A549 (cell line): Measurements from ENCODE around the gene R3HDM2. TPM values are rescaled to one million over a fixed set of nuclear protein-coding genes. Genes with fewer than 3 reads are reported as not detected.

Experiments
- ATAC-seq, 2 experiments: fragments of 200-7000 bp in 1 of 2; fragments of >200 bp in 1 of 2; cut with Nextera tagmentation in 1 of 2; cut with Tn5 transposase in 1 of 2; 3 replicates each; pipeline versions ENCODE4 v1.8.0 to v1.9.1; 2018 to 2020; ENCODE audit warnings: mild to moderate bottlenecking in 1 of 2, moderate library complexity in 1 of 2
- CTCF ChIA-PET: fragments of 300-600 bp; sonication (Branson Sonifier 250); formaldehyde crosslinking; extraction: SDS; loops from one replicate; lab custom pipeline; 2021; ENCODE audit warnings: antibody characterized with exemption, inconsistent platforms; lab: Yijun Ruan, JAX
- POLR2A ChIA-PET: fragments of 350-600 bp; formaldehyde crosslinking; extraction: SDS; loops from one replicate; lab custom pipeline; 2021; ENCODE audit warnings: antibody characterized with exemption, inconsistent platforms; lab: Yijun Ruan, JAX
- DNase-seq, 2 experiments: peaks; one replicate each; pipeline versions ENCODE4 v3.0.0 to v3.0.0-alpha.2; 2011 to 2016; ENCODE audit warnings: low read depth in 1 of 2, low spot score in 1 of 2
- FAIRE-seq: peaks from 2 replicates; lab custom pipeline; 2011; peaks lifted over from hg19 to GRCh38; lab: Jason Lieb, UNC
- H3K27ac ChIP-seq, 2 experiments: fragments of >200 bp; sonication (Bioruptor Twin); formaldehyde crosslinking; 3 replicates each; pipeline ENCODE4 v1.5.1; 2016 to 2017
- H3K4me1 ChIP-seq: fragments of >200 bp; sonication (Bioruptor Twin); formaldehyde crosslinking; 3 replicates; pipeline ENCODE4 v1.6.1; 2016
- H3K4me2 ChIP-seq: fragments of >200 bp; sonication (Bioruptor Twin); formaldehyde crosslinking; 3 replicates; pipeline ENCODE4 v1.6.1; 2016
- H3K4me3 ChIP-seq: fragments of >200 bp; sonication (Bioruptor Twin); formaldehyde crosslinking; 3 replicates; pipeline ENCODE4 v1.5.1; 2016
- H3K9me3 ChIP-seq: fragments of >200 bp; sonication (Bioruptor Twin); formaldehyde crosslinking; 3 replicates; pipeline ENCODE4 v1.6.1; 2016
- CBX2 ChIP-seq: fragments of 200-600 bp; sonication (generic); IDR thresholded peaks from 2 replicates; pipeline ENCODE4 v1.6.1; 2016; ENCODE audit warnings: low read depth, mild to moderate bottlenecking, borderline replicate concordance
- CEBPB ChIP-seq, 2 experiments: fragments of >200 bp in 1 of 2; sonication (Bioruptor Twin) in 1 of 2; formaldehyde crosslinking in 1 of 2; IDR thresholded peaks; 2 replicates each; pipeline ENCODE4 v1.6.1; 2012 to 2016
- EHMT2 ChIP-seq: fragments of 200-600 bp; sonication (generic); IDR thresholded peaks from 2 replicates; pipeline ENCODE4 v1.6.1; 2016; ENCODE audit warnings: antibody characterized with exemption, low read depth, mild to moderate bottlenecking, moderate library complexity
- ESRRA ChIP-seq: fragments of 150-350 bp; IDR thresholded peaks from 2 replicates; pipeline ENCODE4 v1.6.1; 2014; ENCODE audit warnings: mild to moderate bottlenecking, low read length, borderline replicate concordance
- FOSB ChIP-seq: fragments of 250-450 bp; sonication (Bioruptor Pico); IDR thresholded peaks from 2 replicates; pipeline ENCODE4 v1.5.0; 2020; ENCODE audit warnings: mild to moderate bottlenecking, moderate library complexity
- FOSL2 ChIP-seq, 2 experiments: fragments of 450-650 bp in 1 of 2; fragments of >200 bp in 1 of 2; sonication (Bioruptor Twin) in 1 of 2; formaldehyde crosslinking; IDR thresholded peaks; 2 replicates each; pipeline versions ENCODE4 v1.5.0 to v1.6.1; 2016 to 2020; ENCODE audit warnings: mild to moderate bottlenecking in 1 of 2, moderate library complexity in 1 of 2
- FOXS1 ChIP-seq: fragments of 250-450 bp; sonication (Bioruptor Pico); IDR thresholded peaks from 2 replicates; pipeline ENCODE4 v1.5.0; 2020; ENCODE audit warnings: mild to moderate bottlenecking, moderate library complexity
- GATA3 ChIP-seq: IDR thresholded peaks from 2 replicates; pipeline ENCODE4 v1.6.1; 2012; ENCODE audit warnings: borderline replicate concordance
- HDAC2 ChIP-seq: fragments of 200-600 bp; sonication (generic); IDR thresholded peaks from 2 replicates; pipeline ENCODE4 v1.6.1; 2016
- HES2 ChIP-seq: fragments of >200 bp; sonication (Bioruptor Twin); formaldehyde crosslinking; IDR thresholded peaks from 2 replicates; pipeline ENCODE4 v1.6.1; 2016
- HOXB5 ChIP-seq: fragments of 250-450 bp; sonication (Bioruptor Pico); IDR thresholded peaks from 2 replicates; pipeline ENCODE4 v1.5.0; 2020; ENCODE audit warnings: mild to moderate bottlenecking, moderate library complexity
- KDM1A ChIP-seq: fragments of 200-600 bp; sonication (generic); IDR thresholded peaks from 2 replicates; pipeline ENCODE4 v1.6.1; 2016; ENCODE audit warnings: low read depth, mild to moderate bottlenecking
- KDM5A ChIP-seq: fragments of 200-600 bp; sonication (generic); IDR thresholded peaks from 2 replicates; pipeline ENCODE4 v1.6.1; 2016; ENCODE audit warnings: antibody characterized with exemption, mild to moderate bottlenecking
- MAFK ChIP-seq: fragments of 450-650 bp; IDR thresholded peaks from 2 replicates; pipeline ENCODE4 v1.6.1; 2014; ENCODE audit not compliant: partially characterized antibody
- MAX ChIP-seq: IDR thresholded peaks from 2 replicates; pipeline ENCODE4 v1.6.1; 2012
- MAZ ChIP-seq: fragments of 150-350 bp; IDR thresholded peaks from 2 replicates; pipeline ENCODE4 v1.6.1; 2014; ENCODE audit warnings: antibody characterized with exemption, low read depth, low read length, borderline replicate concordance
- NPAS2 ChIP-seq: fragments of 250-450 bp; sonication (Bioruptor Pico); IDR thresholded peaks from 2 replicates; pipeline ENCODE4 v1.8.0; 2022; ENCODE audit warnings: mild to moderate bottlenecking, moderate library complexity, borderline replicate concordance
- RNF2 ChIP-seq: fragments of 200-600 bp; sonication (generic); IDR thresholded peaks from 2 replicates; pipeline ENCODE4 v1.6.1; 2016; ENCODE audit warnings: low read depth, mild to moderate bottlenecking, antibody characterized with exemption, moderate library complexity, borderline replicate concordance
- TFCP2L1 ChIP-seq: fragments of 250-450 bp; sonication (Bioruptor Pico); IDR thresholded peaks from 2 replicates; pipeline ENCODE4 v1.5.0; 2021; ENCODE audit warnings: mild to moderate bottlenecking
- ZC3H11A ChIP-seq: fragments of 450-650 bp; IDR thresholded peaks from 2 replicates; pipeline ENCODE4 v1.6.1; 2014; ENCODE audit warnings: antibody characterized with exemption, mild to moderate bottlenecking
- ZFP36 ChIP-seq: fragments of 450-650 bp; IDR thresholded peaks from 2 replicates; pipeline ENCODE4 v1.6.1; 2014; ENCODE audit warnings: borderline replicate concordance; ENCODE audit not compliant: partially characterized antibody
- ZSCAN20 ChIP-seq: fragments of 250-450 bp; sonication (Bioruptor Pico); IDR thresholded peaks from 2 replicates; pipeline ENCODE4 v1.8.0; 2022; ENCODE audit warnings: mild to moderate bottlenecking, moderate library complexity
- WGBS: methylation state at CpG from one replicate; pipeline ENCODE4 v1.1.6; 2017; ENCODE audit errors: missing lambda C conversion rate; 5-methylcytosine and 5-hydroxymethylcytosine counted together
- polyA plus RNA-seq, 4 experiments: library from polyadenylated mRNA; depleted of rRNA in 3 of 4; stranded (reverse); fragments of >200 nt; fragmentation: RNase III in 1 of 4; extraction: RNeasy Plus Mini Kit Qiagen cat#74134 plus additional on column Dnase treatment in 1 of 4; gene quantifications; 2 replicates in 3 of 4; 3 replicates in 1 of 4; pipeline ENCODE4 v1.2.3, GENCODE V29; 2011 to 2017
- TF ChIP-seq, protein P1 (sequence below): fragments of 450-650 bp; IDR thresholded peaks from 2 replicates; pipeline ENCODE4 v1.6.1; 2014; ENCODE audit warnings: antibody characterized with exemption
- TF ChIP-seq, protein P2 (sequence below): fragments of >200 bp; sonication (Bioruptor Twin); formaldehyde crosslinking; IDR thresholded peaks from 3 replicates; pipeline ENCODE4 v1.6.1; 2016

Gene R3HDM2
- polyA plus RNA-seq, 2 of the 4 experiments (the other 2 are of a cell fraction): 14.0 to 30.6 TPM

DNA sequence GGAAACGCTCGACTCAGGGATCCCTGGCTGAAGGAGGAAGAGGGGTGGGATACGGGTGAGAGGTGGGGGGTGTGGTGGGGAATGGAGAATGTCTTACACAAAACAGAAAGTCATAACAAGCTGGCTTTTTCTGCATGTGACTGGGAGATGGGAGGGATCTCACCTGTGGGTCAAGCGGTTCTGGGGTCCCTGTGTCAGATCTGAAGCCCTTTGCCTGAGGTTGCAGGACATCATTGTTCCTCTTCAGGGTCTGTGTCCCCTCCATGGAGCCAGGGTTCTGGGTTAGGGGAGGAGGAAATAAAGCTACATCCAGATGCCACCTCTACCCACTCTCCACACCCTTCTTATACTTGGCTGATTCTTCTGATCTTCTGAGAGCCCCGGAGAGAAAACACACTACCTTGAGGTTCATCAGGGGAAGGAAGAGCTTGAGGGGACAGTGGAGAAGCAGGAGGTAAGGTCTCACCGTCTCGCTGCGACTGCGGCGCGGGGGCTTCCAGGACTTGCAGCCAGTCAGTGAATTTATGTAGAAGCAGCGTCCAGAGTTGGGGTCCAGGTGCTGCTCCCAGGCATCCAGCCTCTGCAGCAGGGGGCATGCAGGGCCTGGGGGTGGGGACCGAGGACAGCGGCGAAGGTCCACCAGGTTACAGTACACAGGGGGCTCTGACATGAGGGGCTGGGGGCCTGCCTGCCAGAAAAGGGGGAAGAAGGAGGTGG lies 46.3 kb upstream of the R3HDM2 start:
- ChIA-PET POLR2A (no interaction called here), CTCF (interaction anchor here (1.0 to 19.9 kb wide), 4 partner anchors 9 to 24 kb away, joined by 4 to 240 read pairs (median 6); partner anchors contain the start of gene GLI1)
- no peak for TF ChIP-seq GATA3
- no peak for TF ChIP-seq HOXB5

DNA sequence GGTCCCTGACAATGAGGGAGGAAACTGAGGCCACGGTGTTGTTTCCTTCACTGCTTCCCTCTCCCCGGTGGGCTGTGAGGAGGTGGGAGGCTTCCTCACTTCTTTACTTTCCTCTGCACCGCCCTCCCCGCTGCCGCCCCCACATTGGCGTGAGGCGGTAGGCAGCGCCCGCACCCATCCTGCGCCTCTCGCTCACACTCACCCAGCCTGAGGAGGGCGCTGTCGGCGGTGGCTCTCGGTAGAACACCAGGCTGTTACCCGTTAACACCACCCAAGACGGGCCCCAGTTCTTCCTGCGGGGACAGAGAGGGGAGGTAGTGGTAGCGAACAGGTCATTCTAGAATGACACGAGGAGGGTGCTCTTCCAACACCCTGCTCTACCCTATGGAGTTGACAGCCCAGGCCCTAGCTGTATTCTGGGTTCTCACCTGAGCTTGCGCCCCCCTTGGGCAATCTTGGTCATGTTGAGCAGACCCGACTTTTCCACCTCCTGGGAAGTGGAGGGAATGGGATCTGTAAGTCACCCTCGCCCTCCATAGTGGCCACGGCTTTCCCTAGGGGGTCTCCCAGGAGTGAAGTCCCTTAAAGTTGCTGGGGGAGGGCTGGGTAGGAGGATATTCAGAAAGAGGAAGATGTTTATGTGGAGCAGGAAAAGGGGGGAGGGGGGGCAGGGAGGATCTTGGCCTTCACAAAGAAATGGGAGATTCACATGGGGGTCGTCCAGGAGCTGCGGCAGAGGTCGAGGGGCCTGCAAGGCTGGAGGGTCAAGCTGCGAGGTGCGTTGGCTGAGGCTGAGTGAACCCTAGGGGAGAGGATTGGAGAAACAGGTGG lies 45.5 kb upstream of the R3HDM2 start:
- H3K4me1 ChIP-seq: peaks cover 14% of the 10 kb centered on the region; the same call in 2 of the 3 replicates
- FAIRE-seq (no peak), ATAC-seq (no peak), DNase-seq (no peak)
- H3K4me3 ChIP-seq: no peak overlapping the region
- TF ChIP-seq KDM1A: no peak
- no peak for TF ChIP-seq ZFP36
- TF ChIP-seq FOSB: no peak
- no peak for TF ChIP-seq HDAC2
- no peak for TF ChIP-seq TFCP2L1
- TF ChIP-seq, protein P1, sequence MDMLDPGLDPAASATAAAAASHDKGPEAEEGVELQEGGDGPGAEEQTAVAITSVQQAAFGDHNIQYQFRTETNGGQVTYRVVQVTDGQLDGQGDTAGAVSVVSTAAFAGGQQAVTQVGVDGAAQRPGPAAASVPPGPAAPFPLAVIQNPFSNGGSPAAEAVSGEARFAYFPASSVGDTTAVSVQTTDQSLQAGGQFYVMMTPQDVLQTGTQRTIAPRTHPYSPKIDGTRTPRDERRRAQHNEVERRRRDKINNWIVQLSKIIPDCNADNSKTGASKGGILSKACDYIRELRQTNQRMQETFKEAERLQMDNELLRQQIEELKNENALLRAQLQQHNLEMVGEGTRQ: no peak
- no peak for TF ChIP-seq HES2
- TF ChIP-seq CEBPB (IDR thresholded peaks at IDR 0.05): no peak
- no peak for TF ChIP-seq ZC3H11A
- TF ChIP-seq EHMT2: no peak
- no peak for TF ChIP-seq FOXS1 (CRISPR knock-in tag)
- no peak for TF ChIP-seq CBX2
- 75% methylated on average over 29 of the region's 29 CpGs for WGBS
- H3K9me3 ChIP-seq: no peaks in the 10 kb centered on the region
- CTCF ChIA-PET: interaction anchor here (1.0 to 19.9 kb wide), 4 partner anchors 10 to 24 kb away, joined by 4 to 240 read pairs (median 6); partner anchors contain the start of gene GLI1
- H3K4me2 ChIP-seq: 0 out of 3 replicates have a peak overlapping the region, but pooled peaks have one; percentile 7
- H3K27ac ChIP-seq: no peak overlapping the region
- POLR2A ChIA-PET: no interaction called here

More for the DNA sequence above, 46.3 kb upstream of the R3HDM2 start:
- H3K9me3 ChIP-seq: no peaks in the 10 kb centered on the region
- FAIRE-seq: no peak
- H3K4me3 ChIP-seq: no peak overlapping the region
- peaks cover 14% of the 10 kb centered on the region; the same call in 2 of the 3 replicates for H3K4me1 ChIP-seq
- ATAC-seq: no peak
- DNase-seq: no peak
- 91% methylated on average over 15 of the region's 15 CpGs for WGBS
- peak overlapping the region in 1 of 2 experiments; percentile 20; a peak in 3 of 6 replicates for H3K27ac ChIP-seq
- H3K4me2 ChIP-seq: no peak overlapping the region

- Histone ChIP-seq H3K4me2 (0 out of 3 replicates have a peak overlapping the region, but pooled peaks have one; percentile 7), H3K27ac (no peak overlapping the region), H3K9me3 (no peaks in the 10 kb centered on the region), H3K4me3 (no peak overlapping the region), H3K4me1 (peaks cover 14% of the 10 kb centered on the region; the same call in 2 of the 3 replicates)
- ChIA-PET POLR2A (interaction anchor here (0.6 kb wide), 1 partner anchor 33 kb away, joined by 3 read pairs; no protein-coding TSS in a partner anchor), CTCF (interaction anchor here (1.0 to 19.9 kb wide), 6 partner anchors 10 to 23 kb away, joined by 4 to 240 read pairs (median 8); partner anchors contain the start of genes GLI1 and MARS1)
- DNase-seq (no peak), FAIRE-seq (no peak), ATAC-seq (no peak)
- WGBS: 73% methylated on average over 78 of the region's 84 CpGs
- no peak for TF ChIP-seq TFCP2L1
- TF ChIP-seq FOXS1 (CRISPR knock-in tag): no peak
- TF ChIP-seq ZSCAN20 (CRISPR knock-in tag): no peak
- TF ChIP-seq, protein P2, sequence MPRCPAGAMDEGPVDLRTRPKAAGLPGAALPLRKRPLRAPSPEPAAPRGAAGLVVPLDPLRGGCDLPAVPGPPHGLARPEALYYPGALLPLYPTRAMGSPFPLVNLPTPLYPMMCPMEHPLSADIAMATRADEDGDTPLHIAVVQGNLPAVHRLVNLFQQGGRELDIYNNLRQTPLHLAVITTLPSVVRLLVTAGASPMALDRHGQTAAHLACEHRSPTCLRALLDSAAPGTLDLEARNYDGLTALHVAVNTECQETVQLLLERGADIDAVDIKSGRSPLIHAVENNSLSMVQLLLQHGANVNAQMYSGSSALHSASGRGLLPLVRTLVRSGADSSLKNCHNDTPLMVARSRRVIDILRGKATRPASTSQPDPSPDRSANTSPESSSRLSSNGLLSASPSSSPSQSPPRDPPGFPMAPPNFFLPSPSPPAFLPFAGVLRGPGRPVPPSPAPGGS: no peak
- no peak for TF ChIP-seq KDM1A
- TF ChIP-seq RNF2: no peak
- TF ChIP-seq, protein P1: no peak
- TF ChIP-seq MAX: no peak
- no peak for TF ChIP-seq CEBPB (IDR thresholded peaks at IDR 0.05)
- TF ChIP-seq FOSB: no peak
- TF ChIP-seq MAZ: no peak
- no peak for TF ChIP-seq MAFK
- TF ChIP-seq NPAS2 (CRISPR knock-in tag): no peak
- TF ChIP-seq FOSL2 (IDR thresholded peaks at IDR 0.05): no peak
- no peak for TF ChIP-seq FOSL2 (CRISPR knock-in tag; IDR thresholded peaks at IDR 0.05)
- no peak for TF ChIP-seq KDM5A
- no peak for TF ChIP-seq ESRRA
These were observed 44.7 kb upstream of the R3HDM2 start for GRCh38 chr12:57475271-57476161.
